ENCODE results near the gene BABAM2.

DNA sequence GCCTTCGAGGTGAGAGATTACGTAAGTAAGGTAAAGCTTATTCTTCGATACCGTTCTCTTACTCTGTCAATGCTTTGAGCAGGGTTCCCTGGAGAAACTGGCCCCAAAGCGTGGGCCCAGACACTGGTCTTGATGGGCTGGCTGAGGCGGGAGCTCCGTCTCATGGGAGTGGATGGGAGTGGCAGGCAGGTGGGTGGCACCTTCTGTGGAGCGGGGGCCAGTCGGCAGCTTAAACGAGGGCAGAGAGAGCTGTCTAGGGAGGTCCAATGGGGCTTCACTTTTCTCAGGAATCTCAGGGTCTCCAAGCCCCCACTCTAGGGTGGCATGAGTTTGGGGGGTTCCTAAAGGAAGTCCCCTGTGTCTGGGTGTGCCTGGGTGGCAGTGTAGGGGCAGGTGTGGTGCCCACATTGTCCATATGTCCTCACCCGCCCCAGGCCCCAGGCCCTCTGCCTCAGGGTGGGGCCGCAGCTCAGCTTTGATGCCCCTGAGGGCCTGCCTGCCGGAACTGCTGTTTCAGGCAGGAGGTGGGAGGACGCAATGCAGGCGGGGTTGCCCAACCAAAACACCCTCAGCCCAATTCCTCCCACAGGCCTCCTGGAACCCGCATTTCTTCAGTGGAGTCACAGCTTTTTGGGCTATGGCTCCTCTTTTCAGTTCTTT is 469.7 kb downstream of the BABAM2 start:
- no peak for TF ChIP-seq CTCF (tag by site-specific recombination; IDR thresholded peaks at IDR 0.05)
- TF ChIP-seq ZNF202 (tag by site-specific recombination; IDR thresholded peaks at IDR 0.05; ENCODE audit: borderline replicate concordance): no peak
- TF ChIP-seq ZNF138 (tag by site-specific recombination; IDR thresholded peaks at IDR 0.05; ENCODE audit: borderline replicate concordance): no peak
- no peak for TF ChIP-seq ZNF548 (tag by site-specific recombination; IDR thresholded peaks at IDR 0.05)
